ENCODE results near the gene IDH2.
A peak's percentile ranks its signal among the peaks of the same experiment; 100 is the strongest.

Gene IDH2

DNA sequence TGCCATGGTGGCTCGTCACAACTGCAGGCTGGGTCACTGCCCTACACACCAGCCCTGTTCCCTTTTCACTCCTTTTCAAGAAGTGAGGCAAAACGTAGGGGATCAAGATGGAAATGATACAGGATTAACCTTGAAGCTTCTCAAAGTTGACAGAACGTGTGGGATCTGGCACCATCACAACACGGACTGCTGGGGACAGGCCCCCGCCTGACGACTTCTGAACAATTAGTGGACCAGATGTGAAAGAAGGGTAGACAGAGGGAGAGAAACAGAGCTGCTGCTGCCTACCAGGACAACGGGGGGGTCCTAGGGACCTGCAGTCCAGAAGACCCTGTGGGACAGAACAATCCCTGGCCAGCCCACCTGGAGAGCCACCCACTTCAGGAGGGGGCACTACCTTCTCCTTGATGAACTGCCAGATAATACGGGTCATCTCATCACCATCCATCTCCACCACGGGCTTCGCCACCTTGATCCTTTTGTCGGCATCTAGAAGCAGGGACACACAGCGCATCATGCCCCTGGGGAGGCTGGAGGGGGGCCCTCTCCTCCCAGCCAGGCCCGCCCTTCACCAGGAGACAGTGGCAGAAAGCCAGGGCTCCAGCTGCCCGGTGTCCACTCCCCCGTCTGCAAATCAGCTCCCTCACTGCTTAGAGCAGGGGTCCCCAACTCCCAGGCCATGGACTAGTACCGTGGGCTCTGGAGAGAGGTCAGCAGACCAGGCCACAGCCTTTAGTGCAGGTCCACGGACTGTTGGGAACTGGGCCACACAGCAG lies 10.9 kb downstream of the IDH2 start:
- TF ChIP-seq, protein P1, sequence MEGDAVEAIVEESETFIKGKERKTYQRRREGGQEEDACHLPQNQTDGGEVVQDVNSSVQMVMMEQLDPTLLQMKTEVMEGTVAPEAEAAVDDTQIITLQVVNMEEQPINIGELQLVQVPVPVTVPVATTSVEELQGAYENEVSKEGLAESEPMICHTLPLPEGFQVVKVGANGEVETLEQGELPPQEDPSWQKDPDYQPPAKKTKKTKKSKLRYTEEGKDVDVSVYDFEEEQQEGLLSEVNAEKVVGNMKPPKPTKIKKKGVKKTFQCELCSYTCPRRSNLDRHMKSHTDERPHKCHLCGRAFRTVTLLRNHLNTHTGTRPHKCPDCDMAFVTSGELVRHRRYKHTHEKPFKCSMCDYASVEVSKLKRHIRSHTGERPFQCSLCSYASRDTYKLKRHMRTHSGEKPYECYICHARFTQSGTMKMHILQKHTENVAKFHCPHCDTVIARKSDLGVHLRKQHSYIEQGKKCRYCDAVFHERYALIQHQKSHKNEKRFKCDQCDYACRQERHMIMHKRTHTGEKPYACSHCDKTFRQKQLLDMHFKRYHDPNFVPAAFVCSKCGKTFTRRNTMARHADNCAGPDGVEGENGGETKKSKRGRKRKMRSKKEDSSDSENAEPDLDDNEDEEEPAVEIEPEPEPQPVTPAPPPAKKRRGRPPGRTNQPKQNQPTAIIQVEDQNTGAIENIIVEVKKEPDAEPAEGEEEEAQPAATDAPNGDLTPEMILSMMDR (IDR thresholded peaks at IDR 0.05), result no peak

DNA sequence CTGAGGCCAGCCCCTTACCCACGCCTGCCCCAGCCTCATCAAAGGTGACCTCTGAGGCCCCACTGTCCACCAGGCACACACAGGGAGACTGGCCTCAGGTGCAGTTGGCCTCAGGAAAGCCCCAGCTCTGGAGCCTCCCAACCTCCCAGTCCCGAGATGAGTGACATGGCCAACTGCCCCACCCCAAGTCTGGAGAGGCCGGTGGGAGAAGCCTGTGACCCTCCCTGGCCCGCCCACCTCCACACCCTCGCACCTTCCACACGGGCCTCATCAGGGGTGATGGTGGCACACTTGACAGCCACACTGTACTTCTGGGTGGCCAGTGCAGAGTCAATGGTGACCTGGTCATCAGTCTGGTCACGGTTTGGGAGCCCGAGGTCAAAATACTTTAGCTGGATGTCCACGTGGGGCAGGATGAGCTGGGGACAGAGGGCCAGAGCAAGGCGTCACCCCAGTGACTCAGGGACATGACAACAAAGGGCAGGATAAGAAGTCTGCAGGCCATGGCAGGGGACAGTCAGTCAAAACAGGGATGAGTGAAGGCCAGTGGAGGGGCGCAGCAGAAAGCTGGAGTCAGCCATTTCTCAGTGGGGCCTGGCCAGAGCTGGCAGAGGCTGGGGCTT lies 11.9 kb downstream of the IDH2 start:
- TF ChIP-seq, protein P1 (IDR thresholded peaks at IDR 0.05), result no peak

DNA sequence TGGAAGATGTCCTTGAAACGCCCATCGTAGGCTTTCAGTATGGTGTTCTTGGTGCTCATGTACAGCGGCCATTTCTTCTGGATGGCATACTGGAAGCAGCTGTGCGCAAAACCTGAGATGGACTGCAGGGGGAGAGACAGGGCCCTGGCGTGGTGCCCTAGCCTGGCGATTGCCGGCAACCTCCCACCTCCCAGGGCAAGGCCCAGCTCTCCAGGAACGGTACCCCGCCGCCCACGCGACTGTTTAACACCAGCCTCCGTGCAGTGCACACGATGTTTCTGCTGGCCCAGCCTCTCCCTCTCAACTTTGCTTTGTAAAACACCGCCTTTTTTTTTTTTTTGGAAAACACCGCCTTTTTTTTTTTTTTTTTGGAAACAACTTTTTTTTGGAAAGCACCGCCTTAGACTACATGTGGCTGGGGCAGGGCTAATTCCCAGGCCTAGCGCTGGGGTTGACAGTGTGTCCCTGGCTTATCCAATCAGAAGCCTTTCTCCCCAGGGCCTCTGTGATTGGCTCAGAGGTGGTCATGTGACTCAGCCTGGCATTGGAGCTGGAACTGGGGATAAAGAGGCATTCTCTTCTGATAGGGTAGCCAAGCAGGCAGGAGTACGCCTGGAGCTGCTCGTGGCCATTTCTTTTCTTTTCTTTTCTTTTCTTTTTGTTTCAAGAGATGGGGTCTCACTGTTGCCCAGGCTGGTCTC lies 14.7 kb downstream of the IDH2 start:
- TF ChIP-seq, protein P1 (IDR thresholded peaks at IDR 0.05), result no peak

DNA sequence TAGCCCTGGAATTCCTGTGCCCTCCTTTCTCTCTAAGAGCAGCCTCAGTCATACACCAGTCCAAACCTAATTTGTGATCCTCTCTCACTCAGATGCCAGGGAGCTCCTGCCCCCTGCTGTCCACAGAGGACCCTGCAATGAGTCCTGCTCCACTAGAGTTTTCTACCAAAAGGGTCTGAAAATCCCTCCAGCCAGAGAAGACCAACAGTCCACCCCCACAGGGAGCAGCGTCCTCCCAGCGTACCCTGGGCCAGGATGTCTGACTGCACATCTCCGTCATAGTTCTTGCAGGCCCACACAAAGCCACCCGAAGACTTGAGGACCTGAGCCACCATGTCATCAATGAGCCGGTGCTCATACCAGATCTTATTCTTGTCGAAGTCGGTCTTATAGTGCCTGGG lies 15.4 kb downstream of the IDH2 start:
- TF ChIP-seq, protein P1 (IDR thresholded peaks at IDR 0.05), result peak; percentile 69

DNA sequence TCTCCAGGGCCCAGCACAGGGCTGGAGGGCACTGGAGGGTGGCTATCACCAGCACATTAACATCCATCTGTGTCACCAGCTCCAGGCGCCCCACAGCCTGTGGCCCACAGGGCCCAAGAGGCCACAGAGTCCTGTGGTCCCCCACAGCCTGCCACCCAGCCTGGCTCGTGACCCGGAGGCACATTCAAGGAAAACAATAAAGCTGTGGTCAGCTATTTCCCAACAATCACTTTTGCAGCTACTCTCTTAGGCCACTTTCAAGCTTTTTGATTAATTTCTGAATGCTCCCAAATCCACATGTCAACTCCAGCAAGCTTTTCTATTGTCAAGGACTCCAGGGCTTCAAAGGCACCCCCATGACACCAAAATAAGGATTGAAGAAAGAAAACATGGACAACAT lies 16.7 kb downstream of the IDH2 start:
- TF ChIP-seq, protein P1 (IDR thresholded peaks at IDR 0.05), result no peak

DNA sequence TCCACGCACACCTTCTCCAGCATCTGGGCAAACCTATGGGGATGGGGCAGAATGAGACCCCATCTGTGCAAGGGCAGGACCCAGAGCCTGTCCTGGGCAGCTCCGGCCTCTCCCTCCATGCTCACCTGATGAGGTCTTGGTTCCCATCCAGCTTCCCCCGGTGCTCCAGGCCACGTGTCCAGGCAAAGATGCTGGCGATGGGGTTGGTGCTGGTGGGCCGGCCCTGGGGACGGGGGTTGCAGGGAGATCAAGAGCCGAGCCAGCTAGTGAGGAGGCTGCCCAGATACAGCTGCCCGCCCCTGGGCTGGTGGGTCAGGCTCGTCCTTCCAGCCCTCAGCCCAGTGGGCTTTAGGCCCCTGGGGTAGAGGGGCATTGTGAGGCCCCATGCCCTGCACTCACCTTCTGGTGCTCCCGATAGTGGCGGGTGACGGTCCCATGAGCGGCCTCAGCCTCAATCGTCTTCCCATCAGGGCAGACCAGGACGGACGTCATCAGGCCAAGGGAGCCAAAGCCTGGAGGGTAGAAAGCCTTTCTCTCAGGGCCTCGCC lies 17.3 kb downstream of the IDH2 start:
- TF ChIP-seq, protein P1 (IDR thresholded peaks at IDR 0.05), result no peak

DNA sequence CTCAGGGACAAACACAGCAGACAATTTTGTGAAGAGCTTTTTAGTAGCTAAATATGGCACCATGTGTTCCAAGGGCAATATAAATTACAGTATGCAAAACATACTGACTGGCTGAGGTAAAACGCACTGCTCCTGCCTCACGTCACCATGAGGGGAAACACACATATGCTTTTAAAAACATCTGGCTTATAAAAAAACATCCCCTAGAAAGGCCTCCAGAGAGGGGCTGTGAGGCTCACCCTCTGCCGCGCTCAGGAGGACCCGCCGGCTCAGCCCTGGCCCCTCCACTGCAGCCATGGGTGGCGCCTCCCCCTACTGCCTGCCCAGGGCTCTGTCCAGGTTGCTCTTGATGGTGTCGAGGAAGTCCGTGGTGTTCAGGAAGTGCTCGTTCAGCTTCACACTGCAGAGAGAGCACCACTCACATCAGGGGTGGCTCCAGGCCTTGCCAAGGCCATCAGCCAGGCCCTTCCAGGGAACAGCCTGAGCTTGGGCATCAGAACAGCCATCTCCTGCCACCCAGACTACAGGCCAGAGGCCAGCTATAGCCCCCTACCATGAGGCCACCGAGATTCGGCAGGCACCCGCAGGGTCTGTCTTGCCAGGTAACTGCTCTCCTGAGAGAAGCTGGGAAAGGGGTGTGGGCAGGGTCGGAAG lies 18.2 kb downstream of the IDH2 start:
- TF ChIP-seq, protein P1 (IDR thresholded peaks at IDR 0.05), result no peak
